HEK293T (cell line): ENCODE data around the gene PCNX1.
"Not testable (repeated sequence)": the region's sequence is repeated elsewhere in the genome, so short reads cannot be mapped to it uniquely, and the experiment has no call there.

Source experiments
- CTCF ChIA-PET: fragments of 350-600 bp; formaldehyde crosslinking; extraction: SDS; loops from one replicate; lab custom pipeline; 2021; ENCODE audit warnings: antibody characterized with exemption, inconsistent platforms; lab: Yijun Ruan, JAX
- POLR2A ChIA-PET: fragments of 350-600 bp; formaldehyde crosslinking; extraction: SDS; loops from one replicate; lab custom pipeline; 2020; ENCODE audit warnings: antibody characterized with exemption, inconsistent platforms; lab: Yijun Ruan, JAX
- DNase-seq: peaks from one replicate; pipeline ENCODE4 v3.0.0; 2012; ENCODE audit warnings: mixed read lengths; ENCODE audit errors: extremely low spot score
- ARNT ChIP-seq: fragments of 450-650 bp; IDR thresholded peaks from 2 replicates; pipeline ENCODE4 v1.6.1; 2017; ENCODE audit warnings: mild to moderate bottlenecking
- BHLHE40 ChIP-seq: fragments of 450-650 bp; IDR thresholded peaks from 2 replicates; pipeline ENCODE4 v1.6.1; 2016; ENCODE audit warnings: mild to moderate bottlenecking, moderate library complexity, borderline replicate concordance
- CTBP1 ChIP-seq: fragments of 450-650 bp; IDR thresholded peaks from 2 replicates; pipeline ENCODE4 v1.6.1; 2016; ENCODE audit warnings: borderline replicate concordance
- ELF4 ChIP-seq: fragments of 450-650 bp; IDR thresholded peaks from 2 replicates; pipeline ENCODE4 v1.6.1; 2017; ENCODE audit warnings: antibody characterized with exemption
- FOXA1 ChIP-seq: fragments of 450-650 bp; IDR thresholded peaks from 2 replicates; pipeline ENCODE4 v1.6.1; 2016; ENCODE audit warnings: mild to moderate bottlenecking
- FOXK2 ChIP-seq: fragments of 450-650 bp; IDR thresholded peaks from 2 replicates; pipeline ENCODE4 v1.6.1; 2016; ENCODE audit warnings: mild to moderate bottlenecking
- FOXM1 ChIP-seq: fragments of 450-650 bp; IDR thresholded peaks from 2 replicates; pipeline ENCODE4 v1.6.1; 2017; ENCODE audit warnings: mild to moderate bottlenecking, borderline replicate concordance
- HDGF ChIP-seq: fragments of 450-650 bp; IDR thresholded peaks from 2 replicates; pipeline ENCODE4 v1.6.1; 2017; ENCODE audit warnings: antibody characterized with exemption, borderline replicate concordance
- L3MBTL2 ChIP-seq: fragments of 450-650 bp; conservative IDR thresholded peaks from 2 replicates; pipeline ENCODE4 v1.6.1; 2016; ENCODE audit warnings: mild to moderate bottlenecking
- LEF1 ChIP-seq: fragments of 450-650 bp; IDR thresholded peaks from 2 replicates; pipeline ENCODE4 v1.6.1; 2017; ENCODE audit warnings: mild to moderate bottlenecking, borderline replicate concordance
- NFRKB ChIP-seq: fragments of 450-650 bp; IDR thresholded peaks from 2 replicates; pipeline ENCODE4 v1.6.1; 2016; ENCODE audit warnings: mild to moderate bottlenecking, moderate library complexity
- PKNOX1 ChIP-seq: fragments of 450-650 bp; IDR thresholded peaks from 2 replicates; pipeline ENCODE4 v1.6.1; 2016
- SP1 ChIP-seq: fragments of 450-650 bp; IDR thresholded peaks from 2 replicates; pipeline ENCODE4 v1.6.1; 2017
- SUZ12 ChIP-seq: fragments of 450-650 bp; IDR thresholded peaks from 2 replicates; pipeline ENCODE4 v1.6.1; 2016; ENCODE audit warnings: mild to moderate bottlenecking
- TARDBP ChIP-seq: fragments of 450-650 bp; IDR thresholded peaks from 2 replicates; pipeline ENCODE4 v1.6.1; 2016
- ZNF384 ChIP-seq: fragments of 450-650 bp; IDR thresholded peaks from 2 replicates; pipeline ENCODE4 v1.6.1; 2016

PCNX1 gene

GRCh38 chr14:70873627-70874026 lies 33.6 kb upstream of the PCNX1 start:
- no peak for TF ChIP-seq LEF1
- ChIA-PET POLR2A (no interaction called here), CTCF (no interaction called here)
- DNase-seq, result no peak

DNA sequence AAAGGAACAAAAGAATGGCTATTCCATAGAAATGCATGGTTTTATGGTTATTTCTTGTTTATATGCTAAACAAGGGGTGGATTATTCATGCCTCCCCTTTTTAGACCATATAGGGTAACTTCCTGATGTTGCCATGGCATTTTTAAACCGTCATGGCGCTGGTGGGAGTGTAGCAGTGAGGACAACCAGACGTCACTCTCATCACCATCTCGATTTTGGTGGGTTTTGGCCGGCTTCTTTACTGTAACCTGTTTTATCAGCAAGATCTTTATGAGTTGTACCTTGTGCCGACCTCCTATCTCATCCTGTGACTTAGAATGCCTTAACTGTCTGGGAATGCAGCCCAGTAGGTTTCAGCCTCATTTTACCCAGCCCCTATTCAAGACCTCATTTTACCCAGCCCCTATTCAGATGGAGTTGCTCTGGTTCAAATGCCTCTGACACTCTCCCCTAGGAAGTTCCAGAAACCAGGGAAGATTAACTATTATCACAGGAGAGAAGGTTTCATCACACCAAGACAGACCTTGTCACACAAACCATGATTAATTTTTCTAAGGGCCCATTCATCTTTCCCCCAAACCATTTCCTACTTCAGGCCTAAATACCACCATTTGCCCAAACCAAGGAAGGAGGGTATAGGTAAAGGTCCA lies 31.3 kb upstream of the PCNX1 start:
- DNase-seq, POLR2A ChIA-PET, CTCF ChIA-PET: not testable (repeated sequence)

GRCh38 chr14:70879448-70879847 lies 27.8 kb upstream of the PCNX1 start:
- POLR2A ChIA-PET, result no interaction called here
- TF ChIP-seq LEF1 (no peak), SP1 (no peak), TARDBP (no peak), HDGF (no peak), PKNOX1 (no peak), FOXA1 (no peak), FOXK2 (no peak), ZNF384 (no peak), SUZ12 (no peak), ELF4 (no peak), NFRKB (no peak), FOXM1 (no peak)
- CTCF ChIA-PET, result no interaction called here
- DNase-seq, result no peak

DNA sequence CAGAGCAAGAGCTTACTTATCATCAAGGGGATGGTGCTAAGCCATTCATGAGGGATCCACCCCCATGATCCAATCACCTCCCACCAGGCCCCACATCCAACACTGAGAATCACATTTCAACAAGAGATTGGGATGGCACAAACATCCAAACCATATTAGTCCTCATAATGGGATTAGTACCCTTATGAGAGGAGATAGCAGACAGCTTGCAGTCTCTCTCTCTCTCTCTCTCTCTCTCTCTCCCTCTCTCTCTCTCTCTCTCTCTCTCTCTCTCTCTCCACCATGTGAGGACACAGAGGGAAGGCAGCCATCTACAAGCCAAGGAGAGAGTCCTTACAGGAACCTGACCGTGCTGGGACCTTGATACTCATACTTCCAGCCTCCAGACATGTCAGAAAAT lies 26.4 kb upstream of the PCNX1 start:
- POLR2A ChIA-PET, DNase-seq, CTCF ChIA-PET: not testable (repeated sequence)

GRCh38 chr14:70881549-70882177 lies 25.6 kb upstream of the PCNX1 start:
- ChIA-PET POLR2A (no interaction called here), CTCF (no interaction called here)
- TF ChIP-seq PKNOX1, result no peak
- TF ChIP-seq BHLHE40, result no peak
- no peak for TF ChIP-seq SUZ12
- TF ChIP-seq FOXK2, result no peak
- TF ChIP-seq LEF1, result no peak
- TF ChIP-seq FOXA1, result no peak
- TF ChIP-seq ZNF384, result no peak
- no peak for TF ChIP-seq FOXM1
- no peak for TF ChIP-seq HDGF
- TF ChIP-seq ARNT, result no peak
- TF ChIP-seq NFRKB, result no peak
- TF ChIP-seq L3MBTL2, result no peak
- TF ChIP-seq ELF4, result no peak
- TF ChIP-seq TARDBP, result no peak
- no peak for TF ChIP-seq SP1
- TF ChIP-seq CTBP1, result no peak
- DNase-seq, result no peak

DNA sequence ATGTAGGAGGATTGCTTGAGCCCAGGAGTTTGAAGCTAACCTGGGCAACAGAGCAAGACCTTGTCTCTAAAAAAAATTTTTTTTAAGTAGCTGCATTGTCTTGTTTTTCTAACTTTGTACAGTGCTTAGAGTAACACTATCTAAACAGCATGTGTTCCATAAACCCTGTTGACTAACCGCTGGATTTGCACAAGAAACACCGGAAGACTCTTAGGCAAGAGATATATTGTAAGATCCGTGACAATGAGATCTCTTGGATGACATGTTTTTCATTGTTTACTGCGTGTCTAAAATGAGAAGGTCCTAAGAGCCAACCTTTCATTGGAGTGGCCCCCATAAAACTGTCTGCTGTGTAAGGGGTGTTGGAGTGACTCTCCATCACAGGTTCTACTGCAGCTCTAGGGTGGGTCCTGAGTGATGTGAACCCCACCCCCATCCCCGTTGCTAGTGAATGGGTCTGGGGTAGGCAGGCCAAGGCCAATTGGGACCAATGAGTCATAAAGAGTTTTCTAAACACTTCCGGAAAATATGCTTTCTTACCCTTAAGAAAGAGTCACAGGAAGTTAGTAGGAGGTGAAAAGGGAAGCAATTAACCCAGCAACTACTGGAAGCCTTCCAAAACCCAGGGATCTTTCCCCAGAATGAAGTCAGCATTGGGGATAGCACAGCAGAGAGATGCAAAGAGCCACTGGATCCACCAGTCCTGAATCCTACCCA lies 24.3 kb upstream of the PCNX1 start:
- POLR2A ChIA-PET, result interaction anchor here (1.0 kb wide), 1 partner anchor 60 kb away, joined by 3 read pairs; no protein-coding TSS in a partner anchor
- no peak for DNase-seq
- CTCF ChIA-PET, result no interaction called here
- no peak for TF ChIP-seq LEF1
- TF ChIP-seq TARDBP, result no peak
- TF ChIP-seq SP1, result no peak
- no peak for TF ChIP-seq L3MBTL2
- no peak for TF ChIP-seq BHLHE40
- TF ChIP-seq CTBP1, result no peak
- no peak for TF ChIP-seq NFRKB
- no peak for TF ChIP-seq FOXA1
- no peak for TF ChIP-seq FOXM1
- TF ChIP-seq FOXK2, result no peak
- no peak for TF ChIP-seq ELF4

GRCh38 chr14:70884595-70885342 lies 22.5 kb upstream of the PCNX1 start:
- TF ChIP-seq FOXA1 (no peak), ELF4 (no peak), L3MBTL2 (no peak), SP1 (no peak), NFRKB (no peak), PKNOX1 (no peak), FOXK2 (no peak), HDGF (no peak), CTBP1 (no peak), SUZ12 (no peak), TARDBP (no peak), ARNT (no peak), BHLHE40 (no peak), ZNF384 (no peak), LEF1 (no peak)
- DNase-seq, result no peak
- ChIA-PET POLR2A (no interaction called here), CTCF (no interaction called here)
